IgD-negative memory B cell (primary cell): ENCODE results near the gene SNPH. TPM values are rescaled to one million over a fixed set of nuclear protein-coding genes. Genes with fewer than 3 reads are reported as not detected.

Experiments used
- H3K27ac Mint-ChIP-seq, 3 donors: one replicate each; pipeline ENCODE4 v1.8.0; 2020 to 2022; ENCODE audit warnings: mild to moderate bottlenecking in 3 of 3, mixed read lengths in 3 of 3, moderate library complexity in 1 of 3
- H3K27me3 Mint-ChIP-seq: one replicate; pipeline ENCODE4 v1.8.0; 2021; ENCODE audit warnings: mixed read lengths
- H3K36me3 Mint-ChIP-seq: one replicate; pipeline ENCODE4 v1.8.0; 2020; ENCODE audit warnings: mild to moderate bottlenecking, mixed read lengths
- H3K4me1 Mint-ChIP-seq, 3 donors: one replicate each; pipeline ENCODE4 v1.8.0; 2020 to 2022; ENCODE audit warnings: mixed read lengths in 3 of 3, mild to moderate bottlenecking in 1 of 3
- H3K4me3 Mint-ChIP-seq, 4 donors: one replicate each; pipeline ENCODE4 v1.8.0; 2020 to 2022; ENCODE audit warnings: mild to moderate bottlenecking in 4 of 4, mixed read lengths in 4 of 4, moderate library complexity in 3 of 4
- H3K9me3 Mint-ChIP-seq, 3 donors: one replicate each; pipeline ENCODE4 v1.8.0; 2020 to 2021; ENCODE audit warnings: mixed read lengths in 3 of 3, mild to moderate bottlenecking in 1 of 3
- polyA plus RNA-seq: library from polyadenylated mRNA; unstranded; fragments of 300-500 nt; fragmentation: Illumina TruSeq; gene quantifications from one replicate; pipeline ENCODE4 v1.2.3, GENCODE V29; 2021

SNPH gene
- polyA plus RNA-seq, 1 donor from 2014 or later = 1.3 TPM

GRCh38 chr20:1291191-1291741 is 25.2 kb downstream of the SNPH start:
- Mint-ChIP-seq H3K4me1 (no peaks in the 10 kb centered on the region), H3K36me3 (no peaks in the 10 kb centered on the region), H3K27ac (no peak overlapping the region), H3K4me3 (no peak overlapping the region), H3K27me3 (no peaks in the 10 kb centered on the region), H3K9me3 (no peaks in the 10 kb centered on the region)

- Mint-ChIP-seq H3K4me3 (no peak overlapping the region), H3K27ac (no peak overlapping the region), H3K36me3 (no peaks in the 10 kb centered on the region), H3K9me3 (no peaks in the 10 kb centered on the region), H3K27me3 (no peaks in the 10 kb centered on the region), H3K4me1 (no peaks in the 10 kb centered on the region)
Observed at GRCh38 chr20:1292620-1293019, 26.5 kb downstream of the SNPH start.

GRCh38 chr20:1293641-1294379 is 27.7 kb downstream of the SNPH start:
- H3K9me3 Mint-ChIP-seq = no peaks in the 10 kb centered on the region
- no peaks in the 10 kb centered on the region for H3K4me1 Mint-ChIP-seq
- no peak overlapping the region for H3K27ac Mint-ChIP-seq
- H3K27me3 Mint-ChIP-seq = no peaks in the 10 kb centered on the region
- no peak overlapping the region for H3K4me3 Mint-ChIP-seq
- no peaks in the 10 kb centered on the region for H3K36me3 Mint-ChIP-seq

- no peaks in the 10 kb centered on the region for H3K9me3 Mint-ChIP-seq
- H3K27me3 Mint-ChIP-seq = no peaks in the 10 kb centered on the region
- no peaks in the 10 kb centered on the region for H3K4me1 Mint-ChIP-seq
- no peaks in the 10 kb centered on the region for H3K36me3 Mint-ChIP-seq
- H3K27ac Mint-ChIP-seq = no peak overlapping the region
- H3K4me3 Mint-ChIP-seq = no peak overlapping the region
Observed at GRCh38 chr20:1294497-1294896, 28.4 kb downstream of the SNPH start.

GRCh38 chr20:1295276-1295930 is 29.3 kb downstream of the SNPH start:
- H3K27ac Mint-ChIP-seq = no peak overlapping the region

GRCh38 chr20:1296117-1296610 is 30.1 kb downstream of the SNPH start:
- no peaks in the 10 kb centered on the region for H3K4me1 Mint-ChIP-seq
- H3K9me3 Mint-ChIP-seq = no peaks in the 10 kb centered on the region
- H3K27ac Mint-ChIP-seq = no peak overlapping the region
- no peak overlapping the region for H3K4me3 Mint-ChIP-seq
- H3K27me3 Mint-ChIP-seq = no peaks in the 10 kb centered on the region
- no peaks in the 10 kb centered on the region for H3K36me3 Mint-ChIP-seq

More at GRCh38 chr20:1295276-1295930, 29.3 kb downstream of the SNPH start:
- no peaks in the 10 kb centered on the region for H3K36me3 Mint-ChIP-seq
- no peaks in the 10 kb centered on the region for H3K27me3 Mint-ChIP-seq
- no peaks in the 10 kb centered on the region for H3K4me1 Mint-ChIP-seq
- no peaks in the 10 kb centered on the region for H3K9me3 Mint-ChIP-seq
- no peak overlapping the region for H3K4me3 Mint-ChIP-seq

- H3K4me3 Mint-ChIP-seq = no peak overlapping the region
- no peaks in the 10 kb centered on the region for H3K9me3 Mint-ChIP-seq
- no peak overlapping the region for H3K27ac Mint-ChIP-seq
- H3K27me3 Mint-ChIP-seq = no peaks in the 10 kb centered on the region
- H3K4me1 Mint-ChIP-seq = no peaks in the 10 kb centered on the region
- no peaks in the 10 kb centered on the region for H3K36me3 Mint-ChIP-seq
Observed at GRCh38 chr20:1296922-1297321, 30.8 kb downstream of the SNPH start.

- no peaks in the 10 kb centered on the region for H3K4me1 Mint-ChIP-seq
- no peaks in the 10 kb centered on the region for H3K36me3 Mint-ChIP-seq
- no peaks in the 10 kb centered on the region for H3K9me3 Mint-ChIP-seq
- no peaks in the 10 kb centered on the region for H3K27me3 Mint-ChIP-seq
- no peak overlapping the region for H3K27ac Mint-ChIP-seq
- H3K4me3 Mint-ChIP-seq = no peak overlapping the region
Observed at GRCh38 chr20:1297486-1297885, 31.4 kb downstream of the SNPH start.

- H3K27ac Mint-ChIP-seq = peak overlapping the region in 1 of 3 donors; percentile 67
- no peaks in the 10 kb centered on the region for H3K9me3 Mint-ChIP-seq
- no peak overlapping the region for H3K4me3 Mint-ChIP-seq
- no peaks in the 10 kb centered on the region for H3K27me3 Mint-ChIP-seq
- H3K36me3 Mint-ChIP-seq = no peaks in the 10 kb centered on the region
- H3K4me1 Mint-ChIP-seq = peaks cover 0 to 2% (median 0%) of the 10 kb centered on the region in 3 donors
Observed at GRCh38 chr20:1298166-1298565, 32.1 kb downstream of the SNPH start.

- H3K36me3 Mint-ChIP-seq = no peaks in the 10 kb centered on the region
- no peak overlapping the region for H3K4me3 Mint-ChIP-seq
- no peaks in the 10 kb centered on the region for H3K9me3 Mint-ChIP-seq
- no peaks in the 10 kb centered on the region for H3K27me3 Mint-ChIP-seq
- H3K27ac Mint-ChIP-seq = peak overlapping the region in 1 of 3 donors; percentile 67
- H3K4me1 Mint-ChIP-seq = peaks cover 0 to 2% (median 0%) of the 10 kb centered on the region in 3 donors
Observed at GRCh38 chr20:1298888-1299511, 32.9 kb downstream of the SNPH start.

- H3K27me3 Mint-ChIP-seq = no peaks in the 10 kb centered on the region
- H3K27ac Mint-ChIP-seq = peak overlapping the region in 1 of 3 donors; percentile 67
- peaks cover 0 to 2% (median 0%) of the 10 kb centered on the region in 3 donors for H3K4me1 Mint-ChIP-seq
- H3K4me3 Mint-ChIP-seq = no peak overlapping the region
- no peaks in the 10 kb centered on the region for H3K9me3 Mint-ChIP-seq
- H3K36me3 Mint-ChIP-seq = no peaks in the 10 kb centered on the region
Observed at GRCh38 chr20:1299522-1299921, 33.4 kb downstream of the SNPH start.

- Mint-ChIP-seq H3K36me3 (no peaks in the 10 kb centered on the region), H3K27ac (no peak overlapping the region), H3K27me3 (no peaks in the 10 kb centered on the region), H3K4me1 (peaks cover 0 to 2% (median 0%) of the 10 kb centered on the region in 3 donors), H3K4me3 (no peak overlapping the region), H3K9me3 (no peaks in the 10 kb centered on the region)
Observed at GRCh38 chr20:1300083-1300840, 34.2 kb downstream of the SNPH start.

- no peaks in the 10 kb centered on the region for H3K27me3 Mint-ChIP-seq
- H3K9me3 Mint-ChIP-seq = no peaks in the 10 kb centered on the region
- H3K4me1 Mint-ChIP-seq = peaks cover 0 to 2% (median 0%) of the 10 kb centered on the region in 3 donors
- no peaks in the 10 kb centered on the region for H3K36me3 Mint-ChIP-seq
- H3K27ac Mint-ChIP-seq = peak overlapping the region in 1 of 3 donors; percentile 34
- peak overlapping the region in 1 of 4 donors; percentile 45 for H3K4me3 Mint-ChIP-seq
Observed at GRCh38 chr20:1301031-1301529, 35.0 kb downstream of the SNPH start.

- H3K9me3 Mint-ChIP-seq = no peaks in the 10 kb centered on the region
Observed at GRCh38 chr20:1302685-1303541, 36.8 kb downstream of the SNPH start.

More at GRCh38 chr20:1302685-1303541, 36.8 kb downstream of the SNPH start:
- H3K4me1 Mint-ChIP-seq = peaks cover 0 to 2% (median 1%) of the 10 kb centered on the region in 3 donors
- no peak overlapping the region for H3K4me3 Mint-ChIP-seq
- no peaks in the 10 kb centered on the region for H3K27me3 Mint-ChIP-seq
- H3K27ac Mint-ChIP-seq = no peak overlapping the region
- H3K36me3 Mint-ChIP-seq = no peaks in the 10 kb centered on the region
